ENCODE measurements around the gene KMT2C.
"Not testable (repeated sequence)": the region's sequence is repeated elsewhere in the genome, so short reads cannot be mapped to it uniquely, and the experiment has no call there.

Gene KMT2C

DNA sequence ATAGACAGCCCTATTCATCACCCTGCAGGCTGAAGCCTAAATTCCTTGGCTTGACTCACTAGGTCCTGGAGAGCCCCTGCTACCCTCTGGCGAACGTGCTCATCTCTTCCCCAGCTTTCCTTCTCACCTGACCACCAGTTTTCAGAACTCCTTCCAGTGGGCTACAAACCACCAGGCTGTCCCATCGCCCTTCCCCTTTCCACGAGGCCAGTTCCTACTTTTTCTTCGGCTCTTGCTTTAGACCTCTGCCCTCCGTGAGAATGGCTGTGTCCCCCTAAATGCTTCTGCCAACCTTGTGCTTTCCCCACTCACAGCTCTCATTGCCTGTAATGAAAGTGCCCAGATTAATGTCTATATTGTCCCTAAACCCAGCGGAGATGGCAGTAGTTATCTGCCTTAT, 5.4 kb upstream of the KMT2C start:
- DNase-seq: not testable (repeated sequence)

DNA sequence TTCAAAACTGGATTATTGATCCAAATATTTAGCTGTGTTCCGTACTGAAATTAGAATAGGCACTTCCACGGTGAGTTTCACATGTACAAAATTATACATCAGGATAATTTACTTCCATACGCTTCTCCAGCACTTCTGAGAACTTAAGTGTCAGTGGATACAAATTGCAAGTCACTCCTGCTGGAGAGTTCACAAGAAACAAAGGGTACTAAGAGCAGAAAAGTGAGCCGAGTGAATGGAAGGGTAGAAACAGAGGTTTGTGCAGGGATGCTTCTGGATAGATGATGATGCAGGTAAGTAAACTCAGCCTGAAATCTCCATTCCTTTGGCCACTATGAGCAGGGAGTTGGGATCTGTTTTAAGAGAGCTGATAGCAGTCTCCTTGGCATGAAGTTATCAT, 2.2 kb upstream of the KMT2C start:
- not testable (repeated sequence) for DNase-seq

DNA sequence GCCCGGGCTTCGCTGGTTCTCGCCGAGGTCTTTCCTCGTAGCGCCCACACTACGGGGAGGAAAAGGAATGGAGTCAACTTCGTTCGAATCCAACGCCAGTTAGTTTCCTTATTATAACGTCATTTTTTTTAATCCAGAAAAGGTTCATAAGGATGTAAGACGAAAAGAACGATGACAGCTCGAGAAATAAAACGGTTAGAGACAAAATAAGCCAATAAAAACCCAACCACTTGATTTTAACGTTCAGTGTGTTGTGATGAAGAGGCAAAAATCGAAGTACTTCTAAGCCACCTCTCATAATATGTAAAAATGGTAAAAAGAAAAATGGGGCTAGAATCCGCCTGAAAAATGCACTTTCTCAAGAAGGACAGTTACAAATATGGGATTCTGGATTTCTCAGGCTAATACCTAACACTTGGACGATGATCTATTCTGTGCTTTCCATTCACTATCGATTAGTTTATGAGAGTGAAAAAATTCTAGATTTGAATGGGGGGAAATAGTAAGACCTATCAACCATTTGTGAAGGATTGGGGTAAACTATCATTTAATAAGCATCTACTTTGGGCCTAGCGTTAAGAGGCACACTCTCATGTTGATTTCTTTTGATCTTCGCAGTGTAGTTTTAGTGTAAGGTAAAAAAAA, 1.2 kb upstream of the KMT2C start:
- not testable (repeated sequence) for DNase-seq

DNA sequence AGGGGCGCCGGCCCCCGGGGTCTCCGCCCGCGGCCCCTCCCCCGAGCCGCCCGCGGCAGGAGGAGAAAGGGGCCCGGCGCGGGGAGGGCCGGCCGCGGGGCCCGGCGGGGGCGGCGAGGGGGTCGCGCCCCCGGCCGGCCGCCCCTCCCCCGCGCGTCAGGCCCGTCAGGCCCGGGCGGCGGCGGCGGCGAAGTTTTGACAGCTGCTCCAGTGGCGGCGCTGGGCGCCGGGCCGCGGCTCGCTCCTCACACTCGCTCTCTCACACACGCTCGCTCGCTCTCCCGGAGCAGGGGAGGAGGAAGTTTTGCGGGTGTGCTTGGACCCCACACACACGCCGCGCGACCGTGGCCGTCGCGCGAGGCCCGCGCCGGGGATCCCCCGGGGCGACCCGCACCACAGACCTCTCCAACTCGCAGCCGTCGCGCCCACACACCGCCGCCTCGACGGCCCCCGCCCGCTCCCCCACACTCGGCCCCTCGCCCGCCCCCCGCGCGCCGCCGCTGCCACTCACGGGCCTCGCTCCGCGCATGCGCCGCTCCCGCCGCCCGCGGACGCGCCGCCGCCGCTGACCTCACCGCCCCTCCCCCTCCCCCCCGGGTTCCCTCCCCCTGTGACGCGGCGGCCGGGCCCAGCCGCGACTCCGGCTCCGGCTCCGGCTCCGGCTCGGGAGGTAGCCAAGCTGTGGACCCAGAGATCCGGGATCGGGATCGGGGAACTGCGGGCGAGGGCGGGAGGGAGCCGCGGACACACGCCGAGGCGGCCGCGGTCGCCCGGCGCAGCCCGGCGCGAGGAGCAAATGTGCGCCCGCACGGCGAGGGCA, 518 bp upstream of the KMT2C start:
- peak; percentile 94 for DNase-seq

DNA sequence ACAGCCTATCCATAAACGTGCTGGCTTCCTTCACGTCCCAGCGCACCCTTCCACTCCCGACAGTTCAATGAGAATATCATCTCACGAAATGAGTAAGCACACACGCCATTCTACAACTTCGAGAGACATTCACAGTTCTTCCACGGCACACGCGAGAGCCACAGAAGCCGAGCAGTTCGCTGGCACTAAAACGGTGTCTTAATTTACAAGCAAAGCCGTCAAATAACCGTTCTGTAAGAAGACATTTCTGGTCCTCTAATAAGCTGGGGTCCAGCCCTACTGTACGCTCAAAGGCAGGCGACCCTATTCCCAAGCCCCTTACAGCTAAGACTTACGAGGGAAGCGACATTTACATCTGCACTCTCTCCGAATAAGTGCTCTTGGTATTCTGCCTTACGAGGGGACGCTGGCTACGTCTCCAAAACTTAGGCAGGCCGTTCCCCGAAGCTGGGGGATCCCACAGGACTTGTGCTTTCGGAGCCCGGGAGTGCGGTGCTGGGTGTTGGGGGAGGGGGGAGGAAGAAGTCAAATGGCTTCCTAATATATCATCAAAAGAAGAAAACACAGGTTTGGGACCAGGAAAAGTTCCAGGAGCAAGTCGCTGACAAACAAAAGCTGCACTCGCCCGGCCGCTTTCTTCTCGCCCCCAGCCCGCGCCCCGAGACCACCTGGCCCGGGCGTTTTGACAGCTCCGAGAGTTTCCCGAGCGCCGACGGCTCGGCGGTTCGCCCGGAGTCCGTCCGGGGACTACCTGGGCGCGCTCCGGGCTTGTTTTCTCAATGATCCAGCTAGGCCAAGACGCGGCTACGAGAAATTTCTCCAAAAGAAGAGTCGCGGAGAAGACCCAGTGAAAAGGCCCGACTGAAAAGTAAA, 1.1 kb downstream of the KMT2C start:
- DNase-seq: peak; percentile 29

DNA sequence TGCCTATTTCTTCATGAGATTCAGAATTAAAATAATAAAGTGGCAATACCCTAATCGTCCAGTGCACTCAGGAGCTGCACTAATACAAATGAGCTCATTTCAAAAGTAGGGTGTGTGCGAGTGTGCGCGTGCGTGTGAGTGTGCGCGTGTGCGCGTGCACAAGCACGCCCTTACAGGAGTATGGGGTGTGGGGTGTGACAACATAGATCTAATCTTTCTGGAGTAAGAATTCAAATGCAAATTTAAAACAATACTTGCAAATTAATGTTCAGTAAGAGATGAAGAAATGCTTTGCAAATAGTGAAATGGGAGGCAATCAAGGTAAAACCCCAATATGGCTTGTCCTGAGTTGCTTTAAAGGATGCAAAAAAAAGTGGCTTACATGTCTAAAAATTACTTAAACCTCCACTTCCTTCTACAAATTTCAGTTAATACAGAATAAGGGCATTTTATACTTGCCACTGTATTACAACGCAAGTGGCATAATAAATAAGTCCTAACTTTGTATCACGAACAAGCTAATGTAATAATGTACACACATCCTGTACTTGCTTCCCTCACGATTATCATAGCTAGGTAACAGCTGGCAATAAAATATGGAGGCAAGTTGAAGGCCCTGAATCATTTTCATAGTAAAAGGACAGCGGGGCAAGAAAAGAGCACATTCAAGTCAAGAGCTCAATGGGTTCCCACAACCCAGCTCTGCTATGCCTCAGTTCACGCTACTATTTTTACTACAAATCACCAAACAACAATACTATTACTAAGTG, 1.9 kb downstream of the KMT2C start:
- DNase-seq: not testable (repeated sequence)

DNA sequence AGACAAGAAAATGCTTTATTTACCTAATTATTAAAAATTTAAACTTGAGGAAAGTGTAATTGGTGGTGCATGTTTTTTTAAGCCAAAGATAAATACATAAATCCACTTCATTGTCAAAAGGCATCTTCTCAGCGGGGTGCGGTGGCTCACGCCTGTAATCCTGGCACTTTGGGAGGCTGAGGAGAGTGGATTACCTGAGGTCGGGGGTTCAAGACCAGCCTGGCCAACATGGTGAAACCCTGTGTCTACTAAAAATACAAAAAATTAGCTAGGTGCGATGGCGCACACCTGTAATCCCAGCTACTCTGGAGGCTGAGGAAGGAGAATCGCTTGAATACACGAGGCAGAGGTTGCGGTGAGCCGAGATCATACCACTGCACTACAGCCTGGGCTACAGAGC, 3.1 kb downstream of the KMT2C start:
- DNase-seq: not testable (repeated sequence)

DNA sequence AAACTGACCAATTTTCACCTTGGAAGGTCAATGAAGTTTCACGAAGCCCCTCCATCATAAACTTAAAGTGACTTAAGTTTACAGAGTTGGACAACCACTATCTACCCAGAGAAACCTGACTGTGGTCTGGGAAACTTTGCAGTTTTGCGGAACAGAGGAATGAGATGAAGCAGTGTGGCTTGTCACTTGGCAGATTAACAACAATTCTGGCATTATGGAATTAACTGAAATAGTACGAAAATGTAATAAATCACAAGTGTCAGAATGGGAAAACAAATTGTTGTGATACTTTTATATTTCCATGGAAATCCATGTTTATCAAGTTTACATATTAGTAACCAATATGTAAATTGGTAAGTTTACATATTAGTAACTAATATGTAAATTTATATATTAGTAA, 4.9 kb downstream of the KMT2C start:
- DNase-seq: no peak

DNA sequence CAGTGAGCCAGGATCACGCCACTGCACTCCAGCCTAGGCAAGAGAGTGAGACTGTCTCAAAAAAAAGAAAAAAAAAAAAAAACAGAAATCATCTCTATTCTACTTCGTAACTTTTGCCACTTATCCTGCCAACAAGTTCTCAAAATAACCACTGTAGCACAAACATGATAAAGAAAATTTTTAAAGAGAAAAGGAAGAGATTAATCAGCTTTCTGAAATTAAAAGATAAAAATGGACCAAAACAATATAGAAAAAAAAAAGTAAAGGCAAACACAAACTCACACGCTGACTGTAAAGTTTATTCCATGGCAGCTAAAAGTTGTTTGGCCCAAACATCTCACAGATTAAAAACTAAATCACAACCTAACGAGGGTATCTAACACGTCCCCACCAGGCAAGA, 5.7 kb downstream of the KMT2C start:
- not testable (repeated sequence) for DNase-seq

DNA sequence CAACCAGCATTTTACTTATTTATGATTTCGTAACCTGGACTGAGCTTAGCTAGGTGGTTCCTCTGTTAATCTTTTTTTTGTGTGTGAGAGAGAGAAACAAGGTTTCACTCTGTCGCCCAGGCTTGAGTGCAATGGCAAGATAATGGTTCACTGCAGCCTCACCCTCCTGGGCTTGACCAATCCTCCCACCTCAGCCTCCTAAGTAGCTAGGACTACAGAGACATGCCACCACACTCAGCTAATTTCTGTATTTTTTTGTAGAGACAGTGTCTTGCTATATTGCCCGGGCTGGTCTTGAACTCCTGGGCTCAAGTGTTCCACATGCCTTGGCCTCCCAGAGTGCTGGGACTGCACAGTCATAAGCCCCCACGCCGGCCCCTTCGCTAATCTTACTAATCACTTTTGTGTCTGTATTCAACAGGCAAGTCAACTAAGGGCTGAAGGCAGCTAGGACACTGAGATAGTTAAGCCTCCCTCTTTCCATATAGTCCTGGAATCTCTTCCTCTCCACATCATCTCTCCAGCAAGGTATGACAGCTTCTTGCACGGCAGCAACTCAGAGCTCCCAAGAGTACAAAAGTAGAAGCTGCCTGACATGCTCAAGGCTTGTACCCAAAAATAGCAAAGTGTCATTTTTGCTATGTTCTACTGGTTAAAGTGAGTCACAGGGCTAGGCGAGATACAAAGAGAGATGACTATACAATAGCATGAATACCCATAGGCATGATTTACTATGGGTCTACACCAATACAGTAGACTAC, 11.3 kb downstream of the KMT2C start:
- DNase-seq: no peak

DNA sequence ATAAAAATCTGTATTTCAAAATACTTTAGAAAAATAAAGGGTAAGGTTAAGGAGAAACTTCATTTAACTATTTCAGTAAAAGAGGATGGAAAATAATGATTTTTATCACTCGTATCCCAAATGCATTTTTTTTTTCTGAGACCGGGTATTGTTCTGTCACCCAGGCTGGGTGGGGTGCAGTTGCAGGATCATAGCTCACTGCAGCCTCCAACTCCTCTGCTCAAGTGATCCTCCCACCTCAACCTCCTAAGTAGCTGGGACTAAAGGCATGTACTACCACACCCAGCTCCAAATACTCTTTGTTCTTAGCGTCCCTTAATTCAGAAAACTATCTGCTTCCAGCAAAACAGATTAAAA, 11.8 kb downstream of the KMT2C start:
- no peak for DNase-seq

DNA sequence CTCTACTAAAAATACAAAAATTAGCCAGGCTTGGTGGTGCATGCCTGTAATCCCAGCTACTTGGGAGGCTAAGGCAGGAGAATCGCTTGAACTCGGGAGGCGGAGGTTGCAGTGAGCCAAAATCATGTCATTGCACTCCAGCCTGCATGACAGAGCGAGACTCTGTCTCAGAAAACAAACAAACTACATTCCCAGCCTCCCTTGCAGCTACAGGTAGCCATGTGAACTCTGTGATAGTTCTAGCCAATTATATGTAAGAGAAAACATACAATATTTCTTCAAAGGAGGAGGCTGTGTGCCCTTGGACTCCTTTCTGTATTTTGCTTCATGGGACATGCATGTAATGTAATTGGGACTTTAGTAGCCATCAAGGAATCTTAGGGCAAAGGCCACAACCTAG, 12.6 kb downstream of the KMT2C start:
- not testable (repeated sequence) for DNase-seq

DNA sequence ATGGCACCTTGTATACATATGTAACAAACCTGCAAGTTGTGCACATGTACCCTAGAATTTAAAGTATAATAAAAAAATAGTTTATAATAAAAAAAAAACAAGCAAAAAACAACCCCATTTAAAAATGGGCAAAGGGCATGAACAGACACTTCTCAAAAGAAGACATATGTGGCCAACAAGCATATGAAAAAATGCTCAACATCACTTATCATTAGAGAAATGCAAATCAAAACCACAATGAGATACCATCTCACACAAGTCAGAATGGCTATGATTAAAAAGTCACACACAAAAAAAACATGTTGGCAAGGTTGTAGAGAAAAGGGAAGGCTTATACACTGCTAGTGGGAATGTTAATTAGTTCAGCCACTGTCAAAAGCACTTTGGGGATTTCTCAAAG, 14.9 kb downstream of the KMT2C start:
- not testable (repeated sequence) for DNase-seq

DNA sequence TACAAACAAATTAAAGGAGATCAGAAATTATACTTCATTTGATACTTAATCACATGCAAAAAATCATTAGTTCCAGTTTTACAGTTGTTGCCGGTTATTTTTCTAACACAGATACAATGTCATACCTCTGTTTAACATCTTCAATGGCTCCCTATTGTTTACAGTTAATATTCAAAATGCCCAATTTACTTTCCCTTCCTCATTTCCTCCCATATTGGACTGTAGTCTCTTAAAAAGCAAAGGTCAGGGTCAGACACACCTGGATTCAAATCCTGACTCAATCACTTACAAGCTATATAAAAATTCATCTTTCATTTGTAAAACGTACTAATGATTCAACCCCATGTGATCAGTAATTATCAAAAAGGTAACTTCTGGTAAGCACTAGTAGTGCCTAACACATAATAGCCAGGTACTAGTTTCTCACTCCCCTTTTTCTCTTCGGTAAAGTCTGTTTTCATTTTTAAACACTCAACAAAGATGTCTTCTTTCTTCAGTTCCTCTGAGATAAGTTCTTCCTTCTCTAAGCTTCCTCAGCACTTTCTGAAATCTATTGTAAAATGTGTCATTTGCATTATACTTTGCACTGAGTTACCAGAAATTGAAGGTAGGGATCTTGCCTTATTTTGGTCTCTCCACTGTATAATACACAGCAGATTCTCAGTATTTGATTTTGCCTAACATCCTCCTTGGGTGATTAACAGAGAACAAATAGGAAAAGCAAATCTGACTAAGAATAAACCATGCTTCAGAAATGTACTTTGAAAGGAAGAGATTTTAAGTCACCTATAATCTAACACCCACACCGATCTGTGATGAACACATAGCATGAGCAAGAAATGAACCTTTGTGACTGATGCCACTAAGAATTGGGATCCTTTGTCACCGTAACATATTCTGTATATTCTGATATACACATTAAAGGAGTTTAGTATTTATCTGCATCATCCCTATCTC, 16.1 kb downstream of the KMT2C start:
- no peak for DNase-seq

DNA sequence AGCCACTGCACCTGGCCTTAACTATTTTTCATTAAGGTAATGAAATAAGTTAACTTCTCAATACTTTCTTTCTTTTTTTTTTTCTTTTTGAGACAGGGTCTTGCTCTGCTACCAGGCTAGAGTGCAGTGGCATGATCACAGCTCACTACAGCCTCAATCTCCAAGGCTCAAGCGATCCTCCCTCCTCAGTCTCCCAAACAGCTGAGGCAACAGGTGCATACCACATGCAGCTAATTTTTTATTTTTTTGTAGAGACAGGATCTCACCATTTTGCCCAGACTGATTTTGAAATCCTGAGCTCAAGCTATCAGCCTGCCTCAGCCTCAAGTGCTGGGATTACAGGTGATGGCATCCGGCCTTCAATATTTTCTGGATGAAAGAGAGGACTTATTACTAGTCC, 21.0 kb downstream of the KMT2C start:
- no peak for DNase-seq

DNA sequence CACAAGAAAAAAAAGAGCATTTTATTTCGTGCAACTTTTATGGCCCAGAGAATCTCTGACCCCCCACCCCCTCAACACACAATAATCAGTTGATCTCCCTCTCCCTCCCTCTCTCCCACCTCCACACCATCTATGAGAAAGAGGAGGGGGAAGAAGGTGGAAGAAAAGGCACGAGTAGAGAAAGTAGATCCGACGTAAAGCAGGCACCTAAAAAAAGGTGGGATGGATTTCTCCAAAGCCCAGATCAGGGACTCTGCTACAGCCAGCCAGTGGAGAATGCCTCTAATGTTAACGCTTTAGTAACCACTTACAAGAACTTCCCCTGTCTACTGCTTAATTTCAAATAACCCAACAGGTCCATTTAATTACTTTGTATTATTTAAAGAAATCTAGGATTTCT, 24.4 kb downstream of the KMT2C start:
- no peak for DNase-seq

DNA sequence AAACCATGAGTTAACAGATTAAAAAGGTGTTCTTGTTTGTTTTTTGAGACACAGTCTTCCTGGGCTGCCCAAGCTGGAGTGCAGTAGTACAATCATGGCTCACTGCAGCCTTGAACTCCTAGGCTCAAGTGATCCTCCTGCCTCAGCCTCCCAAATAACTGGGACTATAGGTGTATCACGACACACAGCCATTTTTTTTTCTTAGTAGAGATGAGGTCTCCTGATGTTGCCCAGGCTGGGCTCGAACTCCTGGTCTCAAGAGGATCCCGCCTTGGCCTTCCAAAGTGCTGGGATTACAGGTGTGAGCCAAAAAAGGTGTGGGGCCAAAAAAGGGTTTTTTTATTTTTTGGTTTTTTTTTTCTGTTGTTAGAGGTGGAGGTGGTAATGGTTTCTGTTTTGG, 29.3 kb downstream of the KMT2C start:
- no peak for DNase-seq

DNA sequence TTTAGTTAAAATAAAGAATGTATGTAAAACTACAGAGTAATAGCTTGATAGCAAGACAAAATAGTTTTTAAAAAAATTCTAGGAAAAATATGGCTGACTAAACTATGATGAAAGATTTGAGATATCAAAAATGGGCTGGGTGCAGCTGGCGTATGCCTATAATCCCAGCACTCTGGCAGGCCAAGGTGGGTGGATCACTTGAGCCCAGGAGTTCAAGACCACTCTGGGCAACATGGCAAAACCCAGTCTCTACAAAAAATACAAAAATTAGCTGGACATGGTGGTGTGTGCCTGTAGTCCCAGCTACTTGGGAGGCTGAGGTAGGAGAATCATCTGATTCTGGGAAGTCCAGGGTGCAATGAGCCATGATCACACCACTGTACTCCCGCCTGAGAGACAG, 29.8 kb downstream of the KMT2C start:
- not testable (repeated sequence) for DNase-seq

DNA sequence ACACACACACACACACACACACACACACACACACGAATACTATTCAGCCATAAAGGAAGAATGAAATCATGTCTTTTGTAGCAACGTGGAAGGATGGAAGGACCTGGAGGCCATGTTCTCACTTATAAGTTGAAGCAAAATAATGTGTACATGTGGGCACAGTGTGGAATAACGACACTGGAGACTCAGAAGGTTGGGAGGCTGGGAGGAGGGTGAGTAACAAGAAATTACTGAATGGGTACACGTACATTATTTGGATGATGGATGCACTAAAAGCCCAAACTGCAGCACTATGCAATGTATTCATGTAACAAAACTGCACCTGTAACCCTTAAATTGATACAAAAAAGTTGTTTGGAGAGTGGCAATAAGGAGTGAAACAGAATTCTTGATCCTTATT, 32.1 kb downstream of the KMT2C start:
- DNase-seq: no peak

DNA sequence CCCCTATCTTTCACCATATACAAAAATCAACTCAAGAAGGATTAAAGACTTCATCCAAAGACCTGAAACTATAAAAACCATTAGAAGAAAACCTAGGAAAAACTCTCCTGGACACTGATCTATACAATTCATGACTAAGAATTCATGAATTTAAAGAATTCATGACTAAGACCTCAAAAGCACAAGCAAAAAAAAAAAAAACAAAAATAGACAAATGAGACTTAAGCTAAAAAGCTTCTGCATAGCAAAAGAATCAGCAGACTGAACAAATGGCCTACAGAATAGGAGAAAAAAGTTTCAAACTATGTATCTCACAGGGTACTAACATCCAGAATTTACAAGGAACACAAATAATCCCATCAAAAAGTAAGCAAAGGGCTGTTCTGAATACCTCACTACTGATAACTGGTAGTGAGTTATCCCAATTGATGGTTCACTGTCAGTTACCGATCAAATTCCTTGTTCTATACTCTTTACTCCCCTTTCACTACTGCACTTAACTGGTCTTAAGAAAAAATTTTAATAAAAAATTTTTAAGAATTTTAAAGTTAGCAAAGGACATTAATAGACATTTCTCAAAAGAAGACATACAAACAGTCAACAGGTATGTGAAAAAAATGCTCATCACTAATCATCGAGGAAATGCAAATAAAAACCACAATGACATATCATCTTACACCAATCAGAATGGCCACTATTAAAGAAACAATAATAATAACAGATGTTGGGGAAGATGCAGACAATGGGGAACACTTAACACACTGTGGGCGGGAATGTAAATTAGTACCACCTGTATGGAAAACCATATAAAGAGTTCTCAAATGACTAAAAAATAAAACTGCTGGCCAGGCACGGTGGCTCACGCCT, 33.2 kb downstream of the KMT2C start:
- no peak for DNase-seq
